CD4-positive, alpha-beta memory T cell (primary cell): Measurements from ENCODE around the gene FER. TPM values are rescaled to one million over a fixed set of nuclear protein-coding genes. Genes with fewer than 3 reads are reported as not detected.
"Not testable (repeated sequence)": the region's sequence is repeated elsewhere in the genome, so short reads cannot be mapped to it uniquely, and the experiment has no call there.

Experiments
- CTCF ChIA-PET: fragments of 350-600 bp; sonication (Branson Sonifier 250); formaldehyde crosslinking; loops from one replicate; lab custom pipeline; 2021; ENCODE audit warnings: inconsistent platforms; ENCODE audit not compliant: partially characterized antibody; lab: Charles Lee
- POLR2A ChIA-PET: fragments of 350-600 bp; sonication (Branson Sonifier 250); formaldehyde crosslinking; loops from one replicate; lab custom pipeline; 2021; ENCODE audit not compliant: partially characterized antibody; lab: Charles Lee
- DNase-seq, 5 donors: peaks; one replicate each; pipeline versions ENCODE4 v3.0.0 to v3.0.0-alpha.2; 2020 to 2022; ENCODE audit warnings: mixed read lengths in 1 of 5
- H3K27ac ChIP-seq: one replicate; pipeline ENCODE4 v1.7.0; 2013; ENCODE audit warnings: low read depth, low read length
- H3K27me3 ChIP-seq: 2 replicates; pipeline ENCODE4 v1.7.0; 2013; ENCODE audit warnings: mild to moderate bottlenecking, low read length, moderate library complexity; ENCODE audit not compliant: insufficient read depth
- H3K36me3 ChIP-seq: 2 replicates; pipeline ENCODE4 v1.7.0; 2013; ENCODE audit warnings: mild to moderate bottlenecking, low read length, moderate library complexity; ENCODE audit not compliant: insufficient read depth
- H3K4me1 ChIP-seq: 2 replicates; pipeline ENCODE4 v1.7.0; 2013; ENCODE audit warnings: mild to moderate bottlenecking, low read length, moderate library complexity; ENCODE audit not compliant: insufficient read depth
- H3K4me3 ChIP-seq, 2 donors: one replicate each; pipeline ENCODE4 v1.7.0; 2013; ENCODE audit warnings: low read length in 2 of 2, mild to moderate bottlenecking in 1 of 2
- H3K9me3 ChIP-seq, 2 donors: one replicate each; pipeline ENCODE4 v1.7.0; 2013; ENCODE audit warnings: low read length in 2 of 2, control low read depth in 1 of 2; ENCODE audit not compliant: control insufficient read depth in 1 of 2
- H3K27ac Mint-ChIP-seq, 7 donors: one replicate each; pipeline ENCODE4 v1.8.0; 2020 to 2021; ENCODE audit warnings: mixed read lengths in 7 of 7, mild to moderate bottlenecking in 6 of 7, inconsistent platforms in 3 of 7, moderate library complexity in 3 of 7
- H3K27me3 Mint-ChIP-seq, 2 donors: one replicate each; pipeline ENCODE4 v1.8.0; 2020 to 2021; ENCODE audit warnings: mixed read lengths in 2 of 2
- H3K36me3 Mint-ChIP-seq, 2 donors: one replicate each; pipeline ENCODE4 v1.8.0; 2020 to 2021; ENCODE audit warnings: mixed read lengths in 2 of 2, inconsistent platforms in 1 of 2, mild to moderate bottlenecking in 1 of 2
- H3K4me1 Mint-ChIP-seq, 4 donors: one replicate each; pipeline ENCODE4 v1.8.0; 2020 to 2021; ENCODE audit warnings: mixed read lengths in 4 of 4, mild to moderate bottlenecking in 1 of 4
- H3K4me3 Mint-ChIP-seq, 8 donors: one replicate each; pipeline ENCODE4 v1.8.0; 2020 to 2021; ENCODE audit warnings: mixed read lengths in 8 of 8, mild to moderate bottlenecking in 7 of 8, moderate library complexity in 6 of 8, inconsistent platforms in 3 of 8
- H3K9me3 Mint-ChIP-seq, 8 donors: one replicate each; pipeline ENCODE4 v1.8.0; 2020 to 2021; ENCODE audit warnings: mixed read lengths in 8 of 8, mild to moderate bottlenecking in 5 of 8, inconsistent platforms in 3 of 8, moderate library complexity in 1 of 8
- intact Hi-C: fragments of 100-400 bp; cut with micrococcal nuclease; formaldehyde crosslinking; loops from one replicate; pipeline ENCODE4 v1.15.1; 2023
- polyA plus RNA-seq, 2 donors: library from polyadenylated mRNA; unstranded; fragments of 300-500 nt; fragmentation: Illumina TruSeq; gene quantifications; one replicate each; pipeline ENCODE4 v1.2.3, GENCODE V29; 2021
- total RNA-seq, 2 experiments: library from RNA; stranded (reverse); gene quantifications; one replicate each; pipeline ENCODE4 v1.2.3, GENCODE V29; 2021

FER gene
- total and polyA plus RNA-seq, 4 experiments from 2014 or later: 6.1 to 11.3 (median 10.3) TPM

DNA sequence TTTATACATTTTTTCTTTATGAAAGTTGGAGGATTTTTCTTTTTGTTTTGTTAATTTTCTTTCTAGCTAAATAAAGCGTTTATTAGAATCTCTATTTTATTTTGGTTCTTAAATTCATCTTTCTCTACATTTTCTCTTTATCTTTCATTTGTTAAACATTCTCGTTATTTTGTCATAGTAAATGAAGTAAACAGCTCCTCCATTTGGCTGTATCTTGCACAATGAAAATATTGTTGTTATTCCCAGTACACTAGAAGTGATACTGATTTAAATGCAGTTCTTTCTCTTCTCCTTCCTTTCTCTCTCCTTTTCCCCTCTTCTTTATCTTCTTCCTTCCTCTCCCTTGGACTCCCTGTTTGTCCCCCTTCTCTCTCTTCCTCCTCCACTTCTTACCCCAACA lies 88.8 kb downstream of the FER start:
- Histone ChIP-seq H3K27ac (no peak overlapping the region), H3K9me3 (no peaks in the 10 kb centered on the region), H3K4me1 (no peaks in the 10 kb centered on the region), H3K27me3 (no peaks in the 10 kb centered on the region), H3K4me3 (no peak overlapping the region), H3K36me3 (no peaks in the 10 kb centered on the region)
- CTCF ChIA-PET: no interaction called here
- no peak for DNase-seq
- H3K27me3 Mint-ChIP-seq: no peaks in the 10 kb centered on the region
- H3K4me3 Mint-ChIP-seq: no peak overlapping the region
- intact Hi-C loops: no loop called here
- POLR2A ChIA-PET: no interaction called here
- peaks cover 0 to 4% (median 0%) of the 10 kb centered on the region in 4 donors for H3K4me1 Mint-ChIP-seq
- peaks cover 0 to 2% (median 0%) of the 10 kb centered on the region in 8 donors for H3K9me3 Mint-ChIP-seq
- H3K27ac Mint-ChIP-seq: no peak overlapping the region
- peaks cover 4 to 20% of the 10 kb centered on the region in 2 donors for H3K36me3 Mint-ChIP-seq

- H3K4me3 ChIP-seq, H3K36me3 ChIP-seq, H3K4me3 Mint-ChIP-seq, DNase-seq, H3K9me3 ChIP-seq, H3K27ac ChIP-seq, H3K27me3 ChIP-seq, H3K27me3 Mint-ChIP-seq, H3K4me1 Mint-ChIP-seq, H3K4me1 ChIP-seq, H3K27ac Mint-ChIP-seq, H3K9me3 Mint-ChIP-seq, POLR2A ChIA-PET, CTCF ChIA-PET, intact Hi-C loops: not testable (repeated sequence)
- H3K36me3 Mint-ChIP-seq: peaks cover 12 to 33% of the 10 kb centered on the region in 2 donors
Observed at GRCh38 chr5:108842260-108842941, 94.7 kb downstream of the FER start.

DNA sequence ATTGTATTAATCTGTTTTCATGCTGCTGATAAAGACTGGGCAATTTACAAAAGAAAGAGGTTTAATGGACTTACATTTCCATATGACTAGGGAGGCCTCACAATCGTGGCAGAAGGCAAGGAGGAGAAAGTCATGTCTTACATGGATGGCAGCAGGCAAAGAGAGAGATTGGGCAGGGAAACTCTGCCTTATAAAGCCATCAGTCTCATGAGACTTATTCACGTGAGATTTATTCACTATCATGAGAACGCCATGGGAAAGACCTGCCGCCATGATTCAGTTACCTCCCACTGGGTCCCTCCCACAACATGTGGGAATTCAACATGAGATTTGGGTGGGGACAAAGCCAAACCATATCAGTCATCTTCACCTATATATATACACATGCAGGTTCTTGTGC lies 103.4 kb downstream of the FER start:
- H3K9me3 ChIP-seq, H3K27me3 ChIP-seq, CTCF ChIA-PET, H3K27ac ChIP-seq, H3K4me3 ChIP-seq, POLR2A ChIA-PET, H3K27ac Mint-ChIP-seq, H3K4me1 Mint-ChIP-seq, H3K27me3 Mint-ChIP-seq, DNase-seq, H3K4me1 ChIP-seq, intact Hi-C loops, H3K36me3 ChIP-seq: not testable (repeated sequence)
- Mint-ChIP-seq H3K9me3 (peaks cover 0 to 11% (median 3%) of the 10 kb centered on the region in 8 donors), H3K36me3 (peaks cover 1 to 15% of the 10 kb centered on the region in 2 donors), H3K4me3 (peak overlapping the region in 1 of 8 donors; percentile 11)

DNA sequence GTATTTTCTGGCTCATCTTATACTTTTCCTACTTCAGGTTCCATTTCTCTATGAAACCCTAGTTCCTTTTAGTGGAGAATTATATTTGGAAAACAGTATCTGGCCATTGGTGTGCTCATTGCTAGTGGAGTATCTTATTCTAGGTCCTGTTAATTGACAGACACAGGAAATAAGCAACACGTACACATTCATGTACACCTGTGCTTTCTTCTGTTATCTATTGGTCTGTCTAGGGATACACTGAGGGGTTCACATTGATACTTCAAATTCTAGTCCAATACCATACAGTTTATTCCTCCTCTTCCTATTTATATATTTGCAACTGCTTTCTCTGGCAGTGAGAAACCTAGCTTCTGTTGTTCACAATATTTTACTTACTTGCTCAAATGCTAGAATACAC lies 110.2 kb downstream of the FER start:
- H3K9me3 ChIP-seq: no peaks in the 10 kb centered on the region
- H3K9me3 Mint-ChIP-seq: peaks cover 0 to 6% (median 0%) of the 10 kb centered on the region in 8 donors
- H3K4me1 ChIP-seq: no peaks in the 10 kb centered on the region
- H3K4me3 ChIP-seq: no peak overlapping the region
- no peaks in the 10 kb centered on the region for H3K27me3 Mint-ChIP-seq
- no peak overlapping the region for H3K4me3 Mint-ChIP-seq
- DNase-seq: no peak
- POLR2A ChIA-PET: no interaction called here
- intact Hi-C loops: no loop called here
- peaks cover 0 to 3% (median under 1%) of the 10 kb centered on the region in 4 donors for H3K4me1 Mint-ChIP-seq
- H3K36me3 Mint-ChIP-seq: peaks cover 0 to 4% of the 10 kb centered on the region in 2 donors
- no peaks in the 10 kb centered on the region for H3K27me3 ChIP-seq
- H3K27ac ChIP-seq: no peak overlapping the region
- CTCF ChIA-PET: no interaction called here
- H3K36me3 ChIP-seq: no peaks in the 10 kb centered on the region
- no peak overlapping the region for H3K27ac Mint-ChIP-seq

DNA sequence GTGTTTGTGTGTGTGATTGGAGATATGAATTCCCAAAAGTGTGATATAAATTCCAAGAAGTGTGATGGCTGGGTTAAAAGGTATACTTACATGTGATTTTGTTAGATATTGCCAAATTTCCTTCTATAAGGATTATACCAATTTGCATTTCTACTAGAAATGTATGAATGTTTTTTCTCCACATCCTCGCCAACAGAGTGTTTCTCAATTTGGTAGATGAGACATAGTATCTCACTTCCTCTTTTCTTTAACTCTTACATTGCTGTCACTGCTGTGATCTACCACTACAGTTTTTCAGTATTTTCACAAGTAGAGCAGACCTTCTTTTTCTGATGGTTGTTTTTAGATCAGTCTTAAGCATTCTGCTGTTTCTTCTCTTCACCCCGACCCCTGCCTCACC lies 111.3 kb downstream of the FER start:
- Mint-ChIP-seq H3K36me3 (peaks cover 3 to 6% of the 10 kb centered on the region in 2 donors), H3K4me1 (peaks cover 0 to 3% (median under 1%) of the 10 kb centered on the region in 4 donors), H3K9me3 (peaks cover 0 to 3% (median 0%) of the 10 kb centered on the region in 8 donors), H3K27ac (no peak overlapping the region), H3K4me3 (no peak overlapping the region), H3K27me3 (no peaks in the 10 kb centered on the region)
- no peaks in the 10 kb centered on the region for H3K27me3 ChIP-seq
- no peak for DNase-seq
- H3K4me1 ChIP-seq: no peaks in the 10 kb centered on the region
- no peaks in the 10 kb centered on the region for H3K9me3 ChIP-seq
- intact Hi-C loops: no loop called here
- ChIA-PET POLR2A (no interaction called here), CTCF (no interaction called here)
- no peaks in the 10 kb centered on the region for H3K36me3 ChIP-seq
- H3K4me3 ChIP-seq: no peak overlapping the region
- no peak overlapping the region for H3K27ac ChIP-seq

DNA sequence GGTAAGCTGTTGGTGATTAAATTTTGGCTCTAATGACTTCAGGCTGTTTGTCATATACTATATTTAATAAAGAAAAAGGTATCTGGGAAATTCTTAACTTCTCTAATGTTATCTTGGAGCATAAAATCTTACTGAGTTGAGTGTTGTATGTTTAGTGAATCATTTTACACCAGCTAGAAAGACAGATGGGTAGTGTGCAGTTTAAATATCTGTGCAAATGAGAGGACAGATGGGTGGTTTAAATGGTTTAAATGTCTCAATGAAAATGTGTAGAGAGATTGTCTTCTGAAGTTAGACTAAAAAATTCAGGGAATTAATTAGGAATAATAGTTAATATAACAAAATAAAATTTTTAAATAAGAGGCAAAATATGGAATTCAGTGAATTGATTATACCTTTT lies 114.5 kb downstream of the FER start:
- Mint-ChIP-seq H3K4me3 (no peak overlapping the region), H3K27ac (no peak overlapping the region), H3K27me3 (no peaks in the 10 kb centered on the region), H3K36me3 (peaks cover 3 to 10% of the 10 kb centered on the region in 2 donors), H3K4me1 (no peaks in the 10 kb centered on the region), H3K9me3 (peaks cover 0 to 6% (median 4%) of the 10 kb centered on the region in 8 donors)
- Histone ChIP-seq H3K27me3 (no peaks in the 10 kb centered on the region), H3K4me1 (no peaks in the 10 kb centered on the region), H3K9me3 (no peaks in the 10 kb centered on the region), H3K36me3 (no peaks in the 10 kb centered on the region), H3K4me3 (no peak overlapping the region), H3K27ac (no peak overlapping the region)
- no peak for DNase-seq
- ChIA-PET CTCF (no interaction called here), POLR2A (no interaction called here)
- intact Hi-C loops: no loop called here

- H3K27ac Mint-ChIP-seq, H3K9me3 Mint-ChIP-seq, H3K27ac ChIP-seq, H3K4me3 Mint-ChIP-seq, intact Hi-C loops, H3K27me3 Mint-ChIP-seq, H3K27me3 ChIP-seq, POLR2A ChIA-PET, H3K4me1 ChIP-seq, H3K36me3 ChIP-seq, DNase-seq, H3K4me1 Mint-ChIP-seq, CTCF ChIA-PET, H3K9me3 ChIP-seq, H3K4me3 ChIP-seq: not testable (repeated sequence)
- H3K36me3 Mint-ChIP-seq: peaks cover 13 to 27% of the 10 kb centered on the region in 2 donors
Observed at GRCh38 chr5:108866097-108866496, 118.4 kb downstream of the FER start.
